Eye (tissue), 1 donor: ENCODE data around the gene C18orf63.

Experiments used
- DNase-seq: peaks from one replicate; pipeline ENCODE4 v3.0.0-alpha.2; 2015

Gene C18orf63

GRCh38 chr18:74381621-74382295 lies 66.1 kb downstream of the C18orf63 start:
- no peak for DNase-seq

GRCh38 chr18:74382481-74383017 lies 66.9 kb downstream of the C18orf63 start:
- DNase-seq = no peak

- DNase-seq = no peak
Measured at GRCh38 chr18:74387383-74387782, 71.7 kb downstream of the C18orf63 start.

GRCh38 chr18:74388227-74388626 lies 72.6 kb downstream of the C18orf63 start:
- DNase-seq = no peak

GRCh38 chr18:74389171-74389927 lies 73.7 kb downstream of the C18orf63 start:
- no peak for DNase-seq

- no peak for DNase-seq
Measured at GRCh38 chr18:74389991-74390390, 74.4 kb downstream of the C18orf63 start.

GRCh38 chr18:74390900-74391299 lies 75.3 kb downstream of the C18orf63 start:
- DNase-seq = no peak

- no peak for DNase-seq
Measured at GRCh38 chr18:74392323-74392722, 76.7 kb downstream of the C18orf63 start.

- no peak for DNase-seq
Measured at GRCh38 chr18:74395006-74395405, 79.4 kb downstream of the C18orf63 start.

GRCh38 chr18:74395648-74396154 lies 80.1 kb downstream of the C18orf63 start:
- DNase-seq = peak; percentile 72

- peak; percentile 64 for DNase-seq
Measured at GRCh38 chr18:74396171-74397169, 80.8 kb downstream of the C18orf63 start.

GRCh38 chr18:74397572-74397971 lies 81.9 kb downstream of the C18orf63 start:
- no peak for DNase-seq

GRCh38 chr18:74399091-74399887 lies 83.7 kb downstream of the C18orf63 start:
- no peak for DNase-seq

GRCh38 chr18:74400813-74401212 lies 85.2 kb downstream of the C18orf63 start:
- DNase-seq = no peak

GRCh38 chr18:74402806-74403433 lies 87.3 kb downstream of the C18orf63 start:
- DNase-seq = no peak

GRCh38 chr18:74407888-74408287 lies 92.2 kb downstream of the C18orf63 start:
- DNase-seq = no peak
